Measurements from ENCODE around the gene SGSH.

- no peak for TF ChIP-seq ZNF843 (tag by site-specific recombination; IDR thresholded peaks at IDR 0.05)
- TF ChIP-seq, protein P1, sequence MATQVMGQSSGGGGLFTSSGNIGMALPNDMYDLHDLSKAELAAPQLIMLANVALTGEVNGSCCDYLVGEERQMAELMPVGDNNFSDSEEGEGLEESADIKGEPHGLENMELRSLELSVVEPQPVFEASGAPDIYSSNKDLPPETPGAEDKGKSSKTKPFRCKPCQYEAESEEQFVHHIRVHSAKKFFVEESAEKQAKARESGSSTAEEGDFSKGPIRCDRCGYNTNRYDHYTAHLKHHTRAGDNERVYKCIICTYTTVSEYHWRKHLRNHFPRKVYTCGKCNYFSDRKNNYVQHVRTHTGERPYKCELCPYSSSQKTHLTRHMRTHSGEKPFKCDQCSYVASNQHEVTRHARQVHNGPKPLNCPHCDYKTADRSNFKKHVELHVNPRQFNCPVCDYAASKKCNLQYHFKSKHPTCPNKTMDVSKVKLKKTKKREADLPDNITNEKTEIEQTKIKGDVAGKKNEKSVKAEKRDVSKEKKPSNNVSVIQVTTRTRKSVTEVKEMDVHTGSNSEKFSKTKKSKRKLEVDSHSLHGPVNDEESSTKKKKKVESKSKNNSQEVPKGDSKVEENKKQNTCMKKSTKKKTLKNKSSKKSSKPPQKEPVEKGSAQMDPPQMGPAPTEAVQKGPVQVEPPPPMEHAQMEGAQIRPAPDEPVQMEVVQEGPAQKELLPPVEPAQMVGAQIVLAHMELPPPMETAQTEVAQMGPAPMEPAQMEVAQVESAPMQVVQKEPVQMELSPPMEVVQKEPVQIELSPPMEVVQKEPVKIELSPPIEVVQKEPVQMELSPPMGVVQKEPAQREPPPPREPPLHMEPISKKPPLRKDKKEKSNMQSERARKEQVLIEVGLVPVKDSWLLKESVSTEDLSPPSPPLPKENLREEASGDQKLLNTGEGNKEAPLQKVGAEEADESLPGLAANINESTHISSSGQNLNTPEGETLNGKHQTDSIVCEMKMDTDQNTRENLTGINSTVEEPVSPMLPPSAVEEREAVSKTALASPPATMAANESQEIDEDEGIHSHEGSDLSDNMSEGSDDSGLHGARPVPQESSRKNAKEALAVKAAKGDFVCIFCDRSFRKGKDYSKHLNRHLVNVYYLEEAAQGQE (tag by site-specific recombination; IDR thresholded peaks at IDR 0.05), result no peak
These were observed 7.0 kb downstream of the SGSH start for GRCh38 chr17:80212962-80213642.

Measured in HEK293 (cell line).